PC-3 (cell line): ENCODE results near the gene SARM1.

Experiments
- EZH2phosphoT487 ChIP-seq: fragments of 300-600 bp; sonication (generic); IDR thresholded peaks from 2 replicates; pipeline ENCODE4 v1.6.1; 2018; ENCODE audit warnings: mild to moderate bottlenecking, antibody characterized with exemption, low read length, borderline replicate concordance
- TF ChIP-seq, protein P1 (sequence below): fragments of 300-600 bp; sonication (generic); conservative IDR thresholded peaks from 2 replicates; pipeline ENCODE4 v1.5.1; 2017; ENCODE audit warnings: antibody characterized with exemption, low read depth, mild to moderate bottlenecking, low read length

DNA sequence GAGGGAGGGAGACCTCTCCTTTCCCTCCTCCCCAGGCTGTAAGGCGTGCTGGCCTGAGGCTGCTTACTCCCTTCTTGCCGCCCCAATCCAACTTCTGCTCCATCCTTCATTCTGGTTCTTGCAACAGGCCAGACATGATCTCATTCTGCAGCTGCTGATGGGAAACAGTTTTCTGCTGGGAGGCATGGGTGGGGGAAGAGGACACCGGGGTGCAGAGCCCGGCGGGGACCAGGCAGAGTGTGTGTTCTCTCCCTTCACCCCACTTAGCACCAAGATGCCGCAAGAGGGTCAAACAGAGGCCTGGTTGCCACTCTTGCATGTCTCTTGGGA, 1.4 kb downstream of the SARM1 start:
- TF ChIP-seq, protein P1, sequence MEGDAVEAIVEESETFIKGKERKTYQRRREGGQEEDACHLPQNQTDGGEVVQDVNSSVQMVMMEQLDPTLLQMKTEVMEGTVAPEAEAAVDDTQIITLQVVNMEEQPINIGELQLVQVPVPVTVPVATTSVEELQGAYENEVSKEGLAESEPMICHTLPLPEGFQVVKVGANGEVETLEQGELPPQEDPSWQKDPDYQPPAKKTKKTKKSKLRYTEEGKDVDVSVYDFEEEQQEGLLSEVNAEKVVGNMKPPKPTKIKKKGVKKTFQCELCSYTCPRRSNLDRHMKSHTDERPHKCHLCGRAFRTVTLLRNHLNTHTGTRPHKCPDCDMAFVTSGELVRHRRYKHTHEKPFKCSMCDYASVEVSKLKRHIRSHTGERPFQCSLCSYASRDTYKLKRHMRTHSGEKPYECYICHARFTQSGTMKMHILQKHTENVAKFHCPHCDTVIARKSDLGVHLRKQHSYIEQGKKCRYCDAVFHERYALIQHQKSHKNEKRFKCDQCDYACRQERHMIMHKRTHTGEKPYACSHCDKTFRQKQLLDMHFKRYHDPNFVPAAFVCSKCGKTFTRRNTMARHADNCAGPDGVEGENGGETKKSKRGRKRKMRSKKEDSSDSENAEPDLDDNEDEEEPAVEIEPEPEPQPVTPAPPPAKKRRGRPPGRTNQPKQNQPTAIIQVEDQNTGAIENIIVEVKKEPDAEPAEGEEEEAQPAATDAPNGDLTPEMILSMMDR: no peak
- no peak for TF ChIP-seq EZH2phosphoT487
